GM19043 (cell line): ENCODE measurements around the gene ACAP3.
A peak's percentile ranks its signal among the peaks of the same experiment; 100 is the strongest.

Source experiments
- ATAC-seq: cut with Tn5 transposase; IDR thresholded peaks from one replicate; pipeline ENCODE4 v1.9.1; 2021; ENCODE audit warnings: low read depth; ENCODE audit not compliant: unreplicated experiment

ACAP3 gene

GRCh38 chr1:1290238-1290731 is 17.4 kb downstream of the ACAP3 start:
- no peak for ATAC-seq

GRCh38 chr1:1287288-1288110 is 20.2 kb downstream of the ACAP3 start:
- ATAC-seq = no peak

DNA sequence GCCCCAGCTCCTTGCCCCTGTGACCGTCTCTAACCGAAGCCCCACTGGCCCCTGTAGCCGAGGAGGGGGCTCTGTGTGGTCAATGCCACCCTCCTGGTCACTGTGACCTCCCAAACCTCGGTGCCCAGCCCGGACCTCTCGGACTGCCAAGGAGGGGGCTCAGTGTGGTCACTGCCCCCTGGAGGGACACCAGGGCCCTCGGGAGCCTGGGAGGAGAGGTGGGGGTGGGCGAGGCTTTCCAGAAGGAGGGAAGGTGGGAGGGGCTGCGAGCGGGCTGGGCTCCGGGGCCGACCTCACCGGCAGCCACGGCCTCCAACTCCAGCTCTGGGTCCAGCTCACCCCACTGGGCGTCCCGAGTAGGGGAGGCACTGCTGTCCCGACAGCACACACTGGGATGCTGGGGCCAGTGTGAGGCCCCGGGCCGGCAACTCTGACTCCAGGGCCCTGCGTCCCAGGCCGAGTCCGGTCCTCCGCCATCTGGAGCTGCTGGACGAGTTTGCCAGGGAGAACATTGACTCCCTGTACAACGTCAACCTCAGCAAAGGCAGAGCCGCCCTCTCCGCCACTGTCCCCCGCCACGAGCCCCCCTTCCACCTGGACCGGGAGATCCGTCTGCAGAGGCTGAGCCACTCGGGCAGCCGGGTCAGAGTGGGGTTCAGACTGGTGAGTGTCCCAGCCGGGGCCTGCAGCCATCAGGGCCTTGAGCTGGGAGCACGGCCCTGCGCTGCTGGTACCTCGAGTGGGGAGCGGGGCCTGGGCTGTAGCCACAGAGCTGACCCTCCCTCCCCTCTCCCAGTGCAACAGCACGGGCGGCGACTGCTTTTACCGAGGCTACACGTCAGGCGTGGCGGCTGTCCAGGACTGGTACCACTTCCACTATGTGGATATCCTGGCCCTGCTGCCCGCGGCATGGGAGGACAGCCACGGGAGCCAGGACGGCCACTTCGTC is 21.1 kb downstream of the ACAP3 start:
- no peak for ATAC-seq

GRCh38 chr1:1285611-1286311 is 22.0 kb downstream of the ACAP3 start:
- ATAC-seq = no peak

DNA sequence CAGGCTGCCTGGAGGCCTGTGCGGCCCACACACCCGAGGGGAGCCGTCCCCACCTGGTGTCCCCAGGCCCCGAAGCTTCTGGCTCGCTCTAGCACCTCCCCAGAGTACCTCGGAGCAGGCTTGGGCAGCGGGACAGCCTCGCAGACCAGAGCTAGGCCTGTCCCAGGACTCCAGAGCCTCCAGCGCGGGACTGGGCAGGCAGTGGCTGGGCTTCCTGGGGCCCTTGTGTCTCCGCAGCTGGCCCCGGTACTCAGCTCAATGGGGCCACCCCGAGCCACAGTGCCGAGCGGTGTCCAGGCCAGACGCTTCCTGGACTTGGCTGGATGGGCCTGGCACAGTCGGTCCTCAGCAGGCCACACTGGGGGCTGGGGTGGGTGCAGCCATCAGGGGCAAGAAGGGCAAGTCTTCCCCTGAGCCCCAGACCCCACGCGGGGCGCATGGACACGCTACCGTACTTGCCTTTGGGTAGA is 22.6 kb downstream of the ACAP3 start:
- ATAC-seq = no peak

- ATAC-seq = no peak
Measured at GRCh38 chr1:1284221-1285101, 23.3 kb downstream of the ACAP3 start.

GRCh38 chr1:1283821-1284220 is 23.9 kb downstream of the ACAP3 start:
- no peak for ATAC-seq

- no peak for ATAC-seq
Measured at GRCh38 chr1:1282998-1283397, 24.7 kb downstream of the ACAP3 start.

DNA sequence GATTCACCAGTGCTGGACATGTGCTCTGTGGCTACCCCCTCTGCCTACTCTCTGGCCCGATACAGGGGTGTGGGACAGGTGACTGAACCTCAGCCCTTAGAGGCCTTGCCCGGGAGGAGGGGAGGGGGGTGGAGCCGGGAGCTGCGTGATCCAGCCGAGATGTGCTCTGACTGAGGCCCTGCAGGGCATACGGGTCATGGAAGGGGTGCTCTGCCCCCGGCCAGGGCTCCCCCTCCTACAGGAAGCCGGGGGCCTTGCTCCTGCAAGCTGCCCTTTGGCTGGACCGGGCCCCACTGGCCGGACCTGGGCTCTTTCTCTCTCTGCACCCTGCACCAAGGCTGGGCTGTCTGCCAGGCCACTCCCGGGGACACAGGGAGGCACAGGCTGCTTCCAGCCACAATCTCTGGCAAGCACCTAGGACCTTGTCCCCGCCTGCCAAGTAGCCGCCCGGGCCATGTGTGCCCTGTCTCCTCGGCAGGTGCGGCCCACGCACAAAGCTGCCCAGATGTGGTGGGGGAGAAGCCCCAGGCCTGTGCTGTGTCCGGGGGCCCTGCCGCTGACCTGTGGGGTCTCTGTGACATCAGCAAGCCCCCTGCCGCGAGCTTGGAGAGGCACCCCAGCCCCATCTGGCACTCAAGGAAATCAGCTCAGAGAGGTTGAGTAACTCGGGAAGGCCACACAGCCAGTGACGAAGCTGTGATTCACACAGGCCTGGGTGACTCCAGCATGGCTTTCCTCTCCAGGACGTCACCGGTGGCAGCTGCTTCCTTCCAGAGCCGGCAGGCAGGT is 26.0 kb downstream of the ACAP3 start:
- no peak for ATAC-seq

DNA sequence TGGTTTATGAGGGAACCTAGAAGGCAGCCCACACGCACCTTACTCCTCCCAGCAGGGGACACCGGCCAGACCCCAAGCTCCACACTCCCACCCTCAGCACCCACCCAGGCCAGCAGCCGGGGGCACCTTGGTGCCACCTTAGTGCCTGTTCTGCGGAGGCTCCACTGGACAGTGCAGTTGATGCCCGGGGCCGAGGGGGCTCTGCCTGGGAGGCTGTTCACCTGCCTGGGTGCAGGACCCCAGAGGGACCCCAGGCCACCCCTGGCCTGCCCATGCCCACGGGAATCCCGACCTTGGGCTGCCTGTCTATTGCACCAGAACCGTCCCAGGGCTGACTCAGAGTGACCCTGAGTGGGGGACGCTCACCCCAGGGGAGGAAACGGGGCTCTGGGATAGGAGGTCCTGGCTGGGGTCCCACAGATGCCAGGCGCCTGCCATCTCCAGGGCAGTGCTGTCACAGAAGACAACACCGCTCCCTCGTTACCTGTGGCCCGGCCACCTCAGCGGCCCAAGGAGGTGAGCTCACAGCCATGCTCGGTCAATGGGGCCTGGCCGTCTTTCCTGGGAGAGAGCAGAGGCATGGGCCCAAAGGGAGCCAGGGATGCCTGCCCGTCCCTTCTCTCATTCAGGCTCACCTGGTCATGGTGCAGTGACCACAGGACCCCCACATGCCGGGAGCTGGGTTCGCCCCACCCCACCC is 26.8 kb downstream of the ACAP3 start:
- ATAC-seq = no peak

DNA sequence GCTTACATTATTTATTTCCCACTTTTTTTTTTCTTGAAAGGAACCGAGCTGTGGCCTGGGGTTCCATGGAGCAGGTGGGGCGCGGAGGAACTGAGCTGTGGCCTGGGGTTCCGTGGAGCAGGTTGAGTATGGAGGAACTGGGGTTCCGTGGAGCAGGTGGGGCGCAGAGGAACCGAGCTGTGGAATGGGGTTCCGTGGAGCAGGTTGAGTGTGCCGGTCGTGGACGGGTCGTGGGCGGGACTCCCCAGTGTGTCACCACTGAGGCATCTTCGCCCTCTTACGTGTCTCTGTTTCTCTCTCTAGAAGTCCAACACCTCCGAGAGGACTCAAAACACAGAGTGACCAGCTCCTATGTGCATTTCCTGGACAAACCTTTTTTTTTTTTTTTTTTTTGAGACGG is 28.7 kb downstream of the ACAP3 start:
- no peak for ATAC-seq

- ATAC-seq = no peak
Measured at GRCh38 chr1:1278620-1279019, 29.1 kb downstream of the ACAP3 start.

DNA sequence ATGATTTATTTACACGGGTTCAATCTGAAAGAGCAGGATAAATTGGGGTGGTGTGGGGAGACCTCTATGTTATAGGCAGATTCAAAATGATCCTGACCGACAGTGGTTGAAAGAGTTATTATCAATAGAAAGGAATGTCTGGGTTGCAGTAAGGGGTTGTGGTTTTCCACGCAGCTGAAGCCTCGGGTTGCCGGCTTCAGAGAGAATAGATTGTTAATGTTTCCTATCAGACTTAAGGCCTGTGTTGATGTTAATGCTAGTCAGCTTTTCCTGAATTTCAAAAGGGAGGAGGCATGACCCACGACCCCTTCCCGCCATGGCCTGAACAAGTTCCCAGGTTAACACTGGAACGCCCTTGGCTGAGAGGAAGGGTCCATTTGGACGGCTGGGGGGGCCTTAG is 31.9 kb downstream of the ACAP3 start:
- ATAC-seq = no peak

DNA sequence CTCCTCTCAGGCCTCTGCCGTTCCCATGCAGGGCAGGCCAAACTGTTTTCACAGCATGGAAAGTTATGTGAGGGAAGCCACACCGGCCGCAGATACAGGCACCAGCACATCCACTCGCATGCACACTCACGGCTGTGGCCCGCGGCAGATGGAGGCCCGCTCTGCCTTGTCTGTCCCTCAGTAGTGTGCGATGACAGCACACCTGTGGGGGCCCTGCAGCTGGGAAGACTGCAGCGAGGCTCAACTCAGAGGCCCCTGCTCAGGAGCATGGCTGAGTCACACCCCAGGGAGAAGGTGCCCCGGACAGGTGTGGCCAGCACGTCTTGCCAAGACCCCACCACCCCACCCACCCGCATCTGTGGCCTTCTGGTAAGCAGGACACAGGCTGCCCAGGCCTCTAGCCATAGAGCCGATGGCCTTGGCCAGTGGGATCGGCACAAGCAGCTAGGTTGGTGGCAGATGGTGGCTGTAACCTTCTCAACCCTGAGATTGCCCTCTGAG is 32.7 kb downstream of the ACAP3 start:
- ATAC-seq = no peak

DNA sequence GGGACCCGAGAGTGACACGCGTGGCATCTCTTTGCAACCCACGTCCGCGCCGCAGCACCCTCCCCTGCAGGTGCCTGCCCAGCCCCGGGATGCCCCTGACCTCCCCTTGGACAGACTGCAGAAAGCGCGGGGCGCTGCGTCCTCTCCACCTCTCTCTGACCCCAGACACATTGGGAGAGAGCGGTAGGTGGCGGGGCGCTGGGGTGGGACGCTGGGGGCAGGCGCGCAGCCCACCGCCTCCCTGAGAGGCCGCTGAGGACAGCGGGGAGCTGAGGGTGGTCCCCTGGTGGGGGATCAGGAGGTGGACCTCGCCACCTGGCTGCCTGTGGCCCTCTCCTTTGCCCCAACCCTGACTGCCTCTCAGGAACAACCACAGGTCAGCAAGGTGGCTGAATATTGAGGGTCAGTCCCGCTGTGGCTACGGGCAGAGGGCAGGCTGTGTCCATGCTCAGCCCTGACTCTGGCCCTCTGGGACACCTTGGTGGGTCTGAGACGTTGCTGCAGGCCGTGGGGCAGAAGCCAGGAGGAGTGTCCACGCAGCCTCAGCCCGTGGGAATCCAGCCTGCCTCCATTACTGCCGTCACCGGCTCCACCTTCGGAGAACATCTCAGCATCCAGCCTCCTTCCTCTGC is 33.3 kb downstream of the ACAP3 start:
- ATAC-seq = no peak

DNA sequence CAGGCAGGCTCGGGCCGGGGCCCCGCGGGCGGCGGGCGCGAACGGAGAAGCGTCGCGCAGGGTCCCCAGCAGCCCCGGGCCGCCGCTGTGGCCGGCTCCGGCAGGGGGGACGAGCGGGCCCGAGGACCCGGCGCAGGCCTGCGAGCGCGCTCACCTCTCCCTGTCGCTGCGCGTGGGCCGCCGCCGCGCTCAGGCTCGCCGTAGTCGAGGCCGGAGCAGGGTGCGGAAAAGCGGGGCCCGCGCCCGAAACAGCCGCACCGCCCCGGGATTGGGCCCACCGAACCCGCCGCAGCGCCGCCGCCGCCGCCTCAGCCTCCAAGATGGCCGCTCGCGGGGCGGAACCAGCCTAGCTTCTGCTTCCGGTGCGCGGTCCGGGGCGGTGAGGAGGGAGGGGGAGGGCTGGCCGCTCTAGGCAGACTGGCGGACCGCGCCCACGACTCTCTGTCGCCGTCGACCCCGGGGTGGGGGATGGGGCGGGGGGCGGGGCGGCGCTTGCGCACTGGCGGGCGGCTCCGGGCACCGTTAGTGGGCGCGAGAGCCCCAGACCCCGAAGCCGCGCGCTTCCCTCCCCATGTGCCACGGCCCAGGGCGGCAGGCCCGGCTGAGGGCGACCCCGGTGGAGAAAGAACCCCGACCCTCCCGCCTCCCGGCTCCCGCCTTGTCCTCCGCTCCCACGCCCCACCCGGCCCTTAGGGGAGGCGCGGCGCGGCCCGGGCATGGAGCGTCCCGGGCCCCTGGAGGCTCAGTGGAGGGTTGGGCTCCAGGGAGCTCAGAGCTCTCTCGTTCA is 34.0 kb downstream of the ACAP3 start, which contains the start of gene UBE2J2:
UBE2J2 (minus strand) TSS at position 343 of the 787 bp plus-strand sequence. CDS start 5,862 bp downstream, outside the sequence.
- peak; percentile 74 for ATAC-seq

- ATAC-seq = no peak
Measured at GRCh38 chr1:1273209-1273511, 34.6 kb downstream of the ACAP3 start.
